Measurements from ENCODE around the gene UCK1.

UCK1 gene

GRCh38 chr9:131562032-131562959 is 31.2 kb upstream of the UCK1 start:
- H3K27ac ChIP-seq (ENCODE audit: low read length, poor library complexity, severe bottlenecking) = no peak overlapping the region
- H3K4me1 ChIP-seq (ENCODE audit: control insufficient read depth, insufficient read depth, low read depth, low read length) = no peaks in the 10 kb centered on the region
- H4K8ac ChIP-seq (ENCODE audit: low read length) = no peak overlapping the region
- H3K4ac ChIP-seq (ENCODE audit: low read depth in 1 of 2, low read length in 2 of 2) = no peak overlapping the region
- H4K91ac ChIP-seq (ENCODE audit: low read length) = no peak overlapping the region
- no peak overlapping the region for H3K4me2 ChIP-seq (ENCODE audit: low read length, poor library complexity, severe bottlenecking)
- H3K9ac ChIP-seq (ENCODE audit: low read length) = no peak overlapping the region
- H3K4me3 ChIP-seq (ENCODE audit: insufficient read depth in 1 of 2, low read depth in 1 of 2, low read length in 2 of 2) = no peak overlapping the region
- peaks cover 10% of the 10 kb centered on the region for H3K9me3 ChIP-seq (ENCODE audit: control insufficient read depth, low read length)
- peak; percentile 6 for DNase-seq
- H2AFZ ChIP-seq (ENCODE audit: low read depth, low read length) = no peak overlapping the region
- H2BK12ac ChIP-seq (ENCODE audit: low read length in 2 of 2) = no peak overlapping the region
- H2BK15ac ChIP-seq (ENCODE audit: low read depth, poor library complexity, severe bottlenecking) = no peak overlapping the region
- no peak overlapping the region for H3K18ac ChIP-seq (ENCODE audit: low read depth in 1 of 2, low read length in 2 of 2)
- H3K27me3 ChIP-seq (ENCODE audit: control insufficient read depth in 1 of 2, insufficient read depth in 1 of 2, low read length in 2 of 2) = no peaks in the 10 kb centered on the region
- H2BK5ac ChIP-seq (ENCODE audit: low read depth, low read length, poor library complexity, severe bottlenecking) = no peak overlapping the region
- 93% methylated on average over 4 of the region's 9 CpGs for WGBS
- no peak overlapping the region for H3K14ac ChIP-seq (ENCODE audit: low read length in 2 of 2)
- no peak overlapping the region for H3K23ac ChIP-seq (ENCODE audit: low read length in 2 of 2)
- H2AK5ac ChIP-seq (ENCODE audit: low read length, severe bottlenecking) = no peak overlapping the region
- H3K36me3 ChIP-seq (ENCODE audit: control insufficient read depth in 1 of 2, insufficient read depth in 2 of 2, low read depth in 1 of 2, low read length in 2 of 2) = no peaks in the 10 kb centered on the region
- no peak overlapping the region for H2BK120ac ChIP-seq (ENCODE audit: low read depth, low read length)
- no peaks in the 10 kb centered on the region for H3K79me1 ChIP-seq (replicated peaks; ENCODE audit: low read length, poor library complexity, severe bottlenecking)

- no peak overlapping the region for H2BK12ac ChIP-seq (ENCODE audit: low read length in 2 of 2)
- no peak for DNase-seq
- no peaks in the 10 kb centered on the region for H3K36me3 ChIP-seq (ENCODE audit: control insufficient read depth in 1 of 2, insufficient read depth in 2 of 2, low read depth in 1 of 2, low read length in 2 of 2)
- H2AK5ac ChIP-seq (ENCODE audit: low read length, severe bottlenecking) = no peak overlapping the region
- H3K9me3 ChIP-seq (ENCODE audit: control insufficient read depth, low read length) = peaks cover 10% of the 10 kb centered on the region
- peaks cover 3% of the 10 kb centered on the region for H3K4me1 ChIP-seq (ENCODE audit: control insufficient read depth, insufficient read depth, low read depth, low read length)
- H2BK15ac ChIP-seq (ENCODE audit: low read depth, poor library complexity, severe bottlenecking) = no peak overlapping the region
- H3K4ac ChIP-seq (ENCODE audit: low read depth in 1 of 2, low read length in 2 of 2) = no peak overlapping the region
- no peak overlapping the region for H4K91ac ChIP-seq (ENCODE audit: low read length)
- no peak overlapping the region for H4K8ac ChIP-seq (ENCODE audit: low read length)
- WGBS = 85% methylated on average over 1 of the region's 1 CpG
- no peak overlapping the region for H2AFZ ChIP-seq (ENCODE audit: low read depth, low read length)
- no peak overlapping the region for H2BK120ac ChIP-seq (ENCODE audit: low read depth, low read length)
- no peak overlapping the region for H2BK5ac ChIP-seq (ENCODE audit: low read depth, low read length, poor library complexity, severe bottlenecking)
- no peak overlapping the region for H3K14ac ChIP-seq (ENCODE audit: low read length in 2 of 2)
- no peak overlapping the region for H3K9ac ChIP-seq (ENCODE audit: low read length)
- H3K4me3 ChIP-seq (ENCODE audit: insufficient read depth in 1 of 2, low read depth in 1 of 2, low read length in 2 of 2) = no peak overlapping the region
- H3K79me1 ChIP-seq (replicated peaks; ENCODE audit: low read length, poor library complexity, severe bottlenecking) = no peaks in the 10 kb centered on the region
- no peak overlapping the region for H3K4me2 ChIP-seq (ENCODE audit: low read length, poor library complexity, severe bottlenecking)
- peaks cover 15 to 19% of the 10 kb centered on the region in 2 experiments for H3K27me3 ChIP-seq (ENCODE audit: control insufficient read depth in 1 of 2, insufficient read depth in 1 of 2, low read length in 2 of 2)
- no peak overlapping the region for H3K18ac ChIP-seq (ENCODE audit: low read depth in 1 of 2, low read length in 2 of 2)
- H3K27ac ChIP-seq (ENCODE audit: low read length, poor library complexity, severe bottlenecking) = no peak overlapping the region
- no peak overlapping the region for H3K23ac ChIP-seq (ENCODE audit: low read length in 2 of 2)
Observed at GRCh38 chr9:131559421-131560000, 28.4 kb upstream of the UCK1 start.

GRCh38 chr9:131557855-131558548 is 26.9 kb upstream of the UCK1 start:
- Histone ChIP-seq H2AK5ac (ENCODE audit: low read length, severe bottlenecking) (no peak overlapping the region), H2BK12ac (ENCODE audit: low read length in 2 of 2) (no peak overlapping the region), H3K18ac (ENCODE audit: low read depth in 1 of 2, low read length in 2 of 2) (no peak overlapping the region), H3K9ac (ENCODE audit: low read length) (no peak overlapping the region), H3K4me2 (ENCODE audit: low read length, poor library complexity, severe bottlenecking) (no peak overlapping the region), H4K8ac (ENCODE audit: low read length) (no peak overlapping the region), H3K27ac (ENCODE audit: low read length, poor library complexity, severe bottlenecking) (no peak overlapping the region), H3K4me3 (ENCODE audit: insufficient read depth in 1 of 2, low read depth in 1 of 2, low read length in 2 of 2) (no peak overlapping the region), H2BK120ac (ENCODE audit: low read depth, low read length) (no peak overlapping the region), H3K27me3 (ENCODE audit: control insufficient read depth in 1 of 2, insufficient read depth in 1 of 2, low read length in 2 of 2) (peaks cover 23 to 31% of the 10 kb centered on the region in 2 experiments), H3K4ac (ENCODE audit: low read depth in 1 of 2, low read length in 2 of 2) (no peak overlapping the region), H3K79me1 (replicated peaks; ENCODE audit: low read length, poor library complexity, severe bottlenecking) (no peaks in the 10 kb centered on the region), H2BK15ac (ENCODE audit: low read depth, poor library complexity, severe bottlenecking) (no peak overlapping the region), H4K91ac (ENCODE audit: low read length) (peak overlapping the region; percentile 10), H3K23ac (ENCODE audit: low read length in 2 of 2) (no peak overlapping the region), H3K36me3 (ENCODE audit: control insufficient read depth in 1 of 2, insufficient read depth in 2 of 2, low read depth in 1 of 2, low read length in 2 of 2) (no peaks in the 10 kb centered on the region), H3K4me1 (ENCODE audit: control insufficient read depth, insufficient read depth, low read depth, low read length) (peaks cover 3% of the 10 kb centered on the region), H3K9me3 (ENCODE audit: control insufficient read depth, low read length) (peaks cover 10% of the 10 kb centered on the region), H2BK5ac (ENCODE audit: low read depth, low read length, poor library complexity, severe bottlenecking) (no peak overlapping the region), H3K14ac (ENCODE audit: low read length in 2 of 2) (no peak overlapping the region), H2AFZ (ENCODE audit: low read depth, low read length) (no peak overlapping the region)
- WGBS = 94% methylated on average over 25 of the region's 25 CpGs
- DNase-seq = no peak

Measured in mesenchymal stem cell (in vitro differentiated cells and primary cell).